Superior temporal gyrus (tissue), 1 donor: ENCODE results near the gene CEP85L.
A peak's percentile ranks its signal among the peaks of the same experiment; 100 is the strongest.

Experiments
- DNase-seq: peaks from one replicate; pipeline ENCODE4 v3.0.0-alpha.2; 2016; ENCODE audit errors: extremely low spot score

CEP85L gene

DNA sequence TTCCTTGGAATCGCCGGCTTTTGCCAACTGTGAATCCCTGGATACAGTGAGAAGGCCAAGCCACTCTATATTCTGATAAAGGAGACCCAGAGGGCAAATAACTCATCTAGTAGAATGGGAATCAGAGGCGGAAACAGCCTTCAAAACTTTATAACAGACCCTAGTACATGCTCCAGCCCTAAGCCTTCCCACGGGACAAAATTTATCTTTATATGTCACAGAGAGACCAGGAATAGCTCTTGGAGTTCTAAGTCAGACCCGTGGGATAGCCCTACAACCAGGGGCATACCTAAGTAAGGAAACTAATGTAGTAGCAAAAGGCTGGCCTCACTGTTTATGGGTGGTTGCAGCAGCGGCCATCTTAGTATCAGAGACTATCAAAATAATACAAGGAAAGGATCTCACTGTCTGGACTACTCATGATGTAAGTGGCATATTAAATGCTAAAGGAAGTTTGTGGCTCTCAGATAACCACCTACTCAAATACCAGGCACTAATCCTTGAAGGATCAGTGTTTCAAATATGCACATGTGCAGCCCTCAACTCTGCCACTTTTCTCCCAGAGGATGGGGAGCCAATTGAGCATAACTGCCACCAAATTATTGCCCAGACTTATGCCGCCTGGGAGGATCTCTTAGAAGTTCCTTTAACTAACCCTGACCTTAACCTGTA, 29.5 kb downstream of the CEP85L start:
- no peak for DNase-seq

DNA sequence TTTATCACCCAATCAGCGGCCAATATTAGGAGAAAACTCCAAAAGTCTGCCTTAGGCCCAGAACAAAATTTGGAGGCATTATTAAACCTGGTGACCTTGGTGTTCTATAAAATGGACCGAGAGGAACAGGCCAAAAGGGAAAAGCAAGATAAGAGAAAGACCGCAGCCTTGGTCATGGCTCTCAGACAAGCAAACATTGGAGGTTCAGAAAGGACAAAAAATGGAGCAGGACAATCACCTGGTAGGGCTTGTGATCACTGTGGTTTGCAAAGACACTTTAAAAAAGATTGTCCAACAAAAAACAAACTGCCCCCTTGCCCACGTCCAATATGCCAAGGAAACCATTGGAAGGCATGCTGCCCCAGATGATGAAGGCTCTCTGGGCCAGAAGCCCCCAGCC, 31.2 kb downstream of the CEP85L start:
- no peak for DNase-seq

DNA sequence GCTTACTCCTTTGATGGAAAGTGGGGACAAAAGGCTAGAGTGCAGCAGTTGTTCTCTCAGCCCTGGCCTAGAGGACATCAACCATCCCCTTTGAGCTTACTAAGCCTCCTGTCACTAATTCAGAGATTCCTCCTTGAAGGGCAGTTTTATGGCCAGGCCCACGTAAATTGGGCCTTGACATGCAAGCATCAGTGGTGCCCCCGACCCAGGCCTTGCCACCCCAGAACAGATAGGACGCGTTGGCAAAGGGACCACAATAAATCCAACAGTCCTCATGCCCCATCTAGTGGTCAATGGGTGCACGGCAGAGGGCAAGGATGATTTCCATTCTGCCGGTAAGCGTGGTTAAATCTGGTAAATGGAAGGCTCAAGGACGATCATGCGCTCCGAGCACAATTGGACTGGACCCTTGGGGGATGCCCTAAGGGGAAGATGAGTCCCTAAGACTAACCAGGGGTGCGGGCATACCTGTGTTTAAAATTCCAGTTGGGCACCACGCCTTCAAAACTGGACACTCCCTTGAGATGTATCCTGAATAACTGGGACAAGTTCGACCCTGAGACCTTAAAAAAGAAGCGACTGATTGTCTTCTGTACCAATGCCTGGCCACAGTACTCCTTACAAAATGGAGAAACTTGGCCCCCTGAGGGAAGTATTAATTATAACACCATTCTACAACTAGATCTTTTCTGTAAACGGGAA, 32.6 kb downstream of the CEP85L start:
- DNase-seq, result peak; percentile 81

DNA sequence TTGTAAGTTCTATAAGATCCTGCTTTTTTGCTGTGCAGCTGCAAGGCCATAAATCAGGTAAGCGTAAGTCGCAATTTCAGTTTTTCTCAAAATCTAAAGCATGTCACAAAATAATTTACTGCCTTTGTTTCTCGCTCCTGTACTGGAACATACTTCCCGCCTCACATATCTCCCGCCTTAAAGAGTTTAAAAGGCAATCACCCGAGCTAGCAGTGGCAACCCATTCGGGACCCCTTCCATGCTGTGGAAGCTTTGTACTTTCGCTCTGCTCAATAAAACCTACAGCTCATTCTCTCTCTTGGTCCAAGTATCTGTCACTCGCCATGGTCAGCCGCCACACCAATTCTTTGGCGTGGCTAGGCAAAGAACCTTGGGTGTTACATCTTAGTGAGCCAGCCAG, 34.0 kb downstream of the CEP85L start:
- no peak for DNase-seq

DNA sequence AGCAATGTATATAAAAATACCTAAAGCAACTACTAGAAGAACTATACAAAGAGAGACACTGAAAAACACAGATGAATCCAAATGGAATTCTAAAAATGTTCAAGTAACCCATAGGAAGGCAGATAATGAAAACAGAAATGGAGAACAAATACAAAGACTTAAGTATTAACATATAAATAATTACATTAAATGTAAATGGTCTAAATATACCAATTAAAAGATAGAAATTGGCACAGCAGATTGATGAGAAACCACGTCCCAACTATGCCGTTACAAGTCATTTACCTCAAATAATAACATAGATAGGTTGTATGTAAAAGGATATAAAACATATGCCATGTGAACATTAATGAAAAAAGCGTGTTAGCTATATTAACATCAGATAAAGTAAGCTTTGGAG, 40.1 kb downstream of the CEP85L start:
- DNase-seq, result no peak

DNA sequence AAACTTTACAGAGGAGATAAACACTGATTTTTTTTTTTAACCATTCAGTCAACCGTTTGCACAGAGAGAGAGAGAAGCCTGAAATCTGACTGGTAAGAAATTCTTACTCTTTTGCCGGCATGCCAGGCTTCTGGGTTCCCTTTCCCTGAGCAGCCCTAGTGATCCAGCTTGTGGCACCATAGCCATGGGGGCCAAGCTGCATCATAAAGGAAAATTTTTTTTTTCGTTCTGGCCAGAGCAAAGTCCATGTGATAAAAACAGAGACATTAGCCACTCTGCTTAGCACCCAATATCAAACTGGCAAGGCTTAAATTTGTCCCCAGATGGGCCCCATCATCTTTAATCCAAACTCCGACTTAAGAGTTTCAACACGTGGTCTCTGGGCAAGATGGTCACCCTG, 44.5 kb downstream of the CEP85L start:
- no peak for DNase-seq

DNA sequence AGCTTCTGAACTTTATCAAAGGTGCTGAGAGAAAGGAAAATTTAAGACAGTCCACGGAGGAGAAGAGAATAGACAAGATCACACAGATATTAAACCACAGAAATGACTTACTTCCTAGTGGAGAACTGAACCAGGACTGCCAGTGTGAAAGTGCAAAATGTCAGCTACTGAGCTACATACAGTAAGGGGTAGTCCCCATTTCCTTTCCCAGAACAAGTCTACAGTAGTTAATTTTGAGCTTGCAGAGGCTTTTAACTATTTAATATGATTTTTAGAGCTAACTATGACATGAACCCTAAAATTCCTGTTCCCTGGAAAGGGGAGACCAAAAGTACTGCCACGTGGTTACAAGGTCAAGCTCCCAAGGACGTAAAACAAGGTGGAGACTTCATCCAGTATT, 45.1 kb downstream of the CEP85L start:
- DNase-seq, result no peak

DNA sequence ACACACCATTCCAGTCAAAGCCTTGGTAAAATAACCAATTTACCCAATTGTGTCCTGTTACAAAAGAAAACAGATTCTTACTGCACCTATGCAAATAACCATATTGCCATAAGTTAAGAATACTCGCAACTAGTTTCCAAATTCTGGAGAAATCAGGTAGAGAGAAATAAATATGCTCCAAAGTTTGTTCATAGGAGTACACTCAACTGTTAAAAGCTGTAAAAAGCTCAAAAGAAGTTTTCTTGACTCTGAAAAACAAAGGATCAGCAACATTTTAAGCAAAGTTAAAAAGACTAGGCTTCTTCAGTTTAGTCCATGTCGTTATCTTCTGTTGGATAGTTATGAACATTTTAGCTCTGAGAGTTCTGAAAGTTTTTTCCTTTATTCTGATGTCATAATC, 48.0 kb downstream of the CEP85L start:
- no peak for DNase-seq

DNA sequence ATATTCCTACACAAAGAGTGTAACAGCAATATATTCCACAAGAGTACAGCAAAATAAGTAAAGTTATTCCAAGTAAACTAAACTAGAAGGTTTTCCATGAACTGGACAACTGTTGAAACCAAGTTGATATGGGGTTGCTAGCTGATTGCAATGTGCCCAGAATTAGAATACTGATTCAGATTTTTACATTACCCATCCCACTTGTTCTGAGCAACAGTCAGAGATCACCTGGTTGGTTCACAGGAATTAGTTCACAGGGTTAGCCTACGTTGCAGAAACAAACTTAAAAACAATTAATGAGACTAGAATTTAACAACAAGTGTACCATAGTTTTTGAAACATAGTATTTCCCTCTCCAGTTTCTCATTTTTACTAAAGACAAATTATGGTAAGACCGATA, 49.1 kb downstream of the CEP85L start:
- DNase-seq, result no peak

DNA sequence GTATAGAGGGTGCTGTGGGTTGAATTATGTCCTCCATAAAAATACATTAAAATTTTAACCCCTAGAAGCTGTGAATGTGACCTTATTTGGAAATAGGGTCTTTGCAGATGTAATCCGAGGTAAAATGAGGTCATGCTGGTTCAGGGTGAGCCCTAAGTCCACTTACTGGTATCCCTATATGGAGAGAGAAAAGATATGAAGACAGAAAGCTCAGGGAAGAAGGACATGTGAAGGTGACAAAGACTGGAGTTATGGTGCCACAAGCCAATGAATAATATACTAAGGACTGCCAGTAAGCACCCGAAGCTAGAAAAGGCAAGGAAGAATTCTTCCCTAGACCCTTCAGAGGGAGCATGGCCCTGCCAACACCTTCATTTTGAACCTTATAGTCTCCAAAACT, 53.1 kb downstream of the CEP85L start:
- no peak for DNase-seq

DNA sequence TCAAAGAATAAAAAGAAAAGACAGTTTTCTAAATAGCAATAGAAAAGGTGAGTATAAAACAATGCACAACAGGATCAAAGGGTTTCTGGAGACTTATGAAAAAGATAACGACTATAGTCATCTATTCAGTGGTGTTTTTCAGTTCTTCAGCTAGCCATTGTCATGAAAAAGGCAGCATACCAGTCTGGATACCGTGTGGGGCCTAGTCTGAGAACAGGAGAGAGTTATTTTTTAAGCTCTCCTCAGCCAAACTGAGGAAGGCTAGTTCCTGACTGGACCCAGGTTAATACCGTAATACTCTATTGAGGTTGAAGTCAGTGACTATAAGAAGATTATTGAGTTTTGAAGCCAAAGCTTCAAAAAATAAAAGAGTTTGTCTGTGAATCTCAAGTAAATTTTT, 53.8 kb downstream of the CEP85L start:
- DNase-seq, result no peak

DNA sequence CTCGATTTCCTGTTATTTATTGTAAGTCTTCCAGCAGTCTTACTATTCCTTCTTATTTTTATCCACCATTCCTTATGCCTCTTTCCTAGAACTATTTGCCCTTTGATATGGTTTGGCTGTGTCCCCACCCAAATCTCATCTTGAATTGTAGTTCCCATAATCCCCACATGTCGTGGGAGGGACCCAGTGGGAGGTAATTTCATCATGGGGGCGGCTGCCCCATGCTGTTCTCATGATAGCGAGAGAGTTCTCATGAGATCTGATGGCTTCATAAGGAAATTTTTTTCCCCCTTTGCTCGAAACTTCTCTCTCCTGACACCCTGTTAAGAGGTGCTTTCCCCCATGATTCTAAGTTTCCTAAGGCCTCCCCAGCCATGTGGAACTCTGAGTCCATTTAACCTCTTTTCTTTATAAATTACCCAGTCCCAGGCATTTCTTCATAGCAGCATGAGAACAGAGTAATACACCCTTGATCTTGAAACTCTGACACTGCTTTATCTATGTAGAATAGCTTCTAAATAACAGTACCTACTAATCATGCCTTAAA, 54.5 kb downstream of the CEP85L start:
- DNase-seq, result no peak

DNA sequence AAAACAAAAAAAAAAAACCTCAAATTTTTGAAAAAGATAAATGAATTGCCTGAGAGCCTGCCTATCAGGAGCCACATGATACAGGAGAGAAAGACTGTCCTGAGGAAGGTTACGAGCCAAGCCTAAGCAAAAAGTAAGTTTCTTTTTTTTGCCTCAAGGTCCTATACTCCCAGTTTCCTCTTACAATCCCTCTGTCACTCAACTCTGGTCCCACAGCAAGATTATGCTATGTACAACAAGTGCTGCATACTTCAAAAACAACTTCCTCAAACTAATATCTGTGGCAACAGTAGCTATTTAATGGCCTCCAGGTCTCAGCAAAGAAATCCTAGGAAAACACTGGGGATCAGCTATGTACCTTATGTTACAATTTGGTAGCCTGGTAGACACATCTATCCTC, 56.5 kb downstream of the CEP85L start:
- DNase-seq, result no peak

DNA sequence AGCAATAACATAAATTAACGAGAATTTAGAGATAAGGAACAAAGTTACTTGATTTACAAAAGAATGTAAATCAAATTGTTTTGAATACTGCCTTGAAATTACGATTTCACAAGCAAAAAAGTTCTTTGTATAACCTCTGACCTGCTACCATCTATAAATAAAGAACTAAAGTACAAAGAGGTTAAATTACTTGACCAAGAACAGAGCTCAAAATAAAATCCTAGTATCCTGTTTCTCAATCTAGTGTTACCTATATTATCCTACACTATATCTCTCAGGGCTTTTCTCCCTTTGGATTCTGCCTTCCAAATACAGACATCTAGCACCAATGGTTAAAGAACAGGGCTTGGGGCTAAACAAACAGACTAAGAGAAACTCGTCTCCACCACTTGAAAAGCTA, 59.5 kb downstream of the CEP85L start:
- no peak for DNase-seq

DNA sequence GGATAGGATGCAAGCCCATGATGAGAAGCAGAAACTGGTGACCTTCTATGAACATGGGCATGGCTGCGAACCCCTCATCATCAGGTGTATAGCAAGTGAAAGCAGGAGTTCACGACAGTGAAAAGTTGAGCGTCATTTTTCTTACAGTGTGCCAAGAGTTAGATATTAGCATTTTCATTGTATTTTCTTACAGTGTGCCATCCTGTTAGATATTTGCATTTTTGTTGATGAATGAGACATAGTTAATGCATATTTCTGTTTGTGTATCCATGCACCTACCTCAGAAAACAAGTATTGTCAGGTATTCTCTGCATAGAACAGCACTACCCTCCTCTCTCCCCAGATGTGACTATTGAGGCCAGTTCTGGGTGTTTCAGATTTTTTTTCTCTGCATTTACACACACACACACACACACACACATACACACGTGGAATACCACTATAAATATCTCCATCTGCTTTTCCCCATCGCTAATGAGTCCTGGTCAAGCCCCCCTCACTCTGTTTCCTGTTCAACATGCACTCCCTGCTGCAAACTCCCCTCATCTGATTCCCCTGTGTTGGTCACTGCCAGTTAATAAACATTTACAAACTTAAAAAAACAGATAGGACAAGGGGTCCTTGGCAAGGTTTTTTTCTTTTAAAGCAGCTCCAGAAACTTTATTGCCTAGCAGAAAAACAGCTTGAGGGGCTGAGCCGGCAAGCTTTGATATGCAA, 61.6 kb downstream of the CEP85L start:
- DNase-seq, result no peak

DNA sequence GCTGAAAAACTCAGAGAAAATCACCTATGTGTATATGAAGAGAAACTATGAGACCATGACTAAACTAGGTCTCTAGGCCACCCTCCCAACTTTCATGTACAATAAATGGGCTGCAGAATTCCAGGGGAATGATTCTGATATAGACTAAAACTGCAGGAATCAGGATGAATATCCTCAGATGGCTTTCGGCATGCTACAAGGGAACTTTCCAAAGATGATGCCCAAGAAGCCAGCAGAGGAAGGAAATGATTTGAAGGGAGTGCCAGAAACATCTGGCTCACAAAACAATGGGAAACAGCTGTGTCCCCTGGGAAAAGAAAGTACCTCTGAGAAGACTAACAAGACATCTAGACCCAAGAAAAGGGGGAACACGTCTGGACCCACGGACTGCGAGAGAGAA, 62.2 kb downstream of the CEP85L start:
- no peak for DNase-seq

DNA sequence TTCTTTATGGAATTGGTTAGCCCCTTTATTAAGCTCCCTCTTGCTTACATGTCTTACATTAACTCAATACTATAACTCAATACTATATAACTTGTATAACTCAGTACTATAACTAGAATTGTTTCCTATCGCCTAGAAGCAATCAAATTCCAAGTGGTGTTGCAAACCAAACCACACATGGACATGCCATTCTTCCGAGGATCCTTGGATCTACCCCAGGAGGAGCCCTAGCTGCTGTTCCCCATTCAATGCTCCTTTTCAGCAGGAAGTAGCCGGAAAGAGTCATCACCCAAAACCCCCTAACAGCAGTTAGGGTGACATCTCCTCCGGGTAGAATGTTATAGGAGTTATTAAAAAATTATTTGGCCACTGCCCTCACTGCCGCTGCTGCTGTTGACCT, 62.8 kb downstream of the CEP85L start:
- DNase-seq, result no peak

DNA sequence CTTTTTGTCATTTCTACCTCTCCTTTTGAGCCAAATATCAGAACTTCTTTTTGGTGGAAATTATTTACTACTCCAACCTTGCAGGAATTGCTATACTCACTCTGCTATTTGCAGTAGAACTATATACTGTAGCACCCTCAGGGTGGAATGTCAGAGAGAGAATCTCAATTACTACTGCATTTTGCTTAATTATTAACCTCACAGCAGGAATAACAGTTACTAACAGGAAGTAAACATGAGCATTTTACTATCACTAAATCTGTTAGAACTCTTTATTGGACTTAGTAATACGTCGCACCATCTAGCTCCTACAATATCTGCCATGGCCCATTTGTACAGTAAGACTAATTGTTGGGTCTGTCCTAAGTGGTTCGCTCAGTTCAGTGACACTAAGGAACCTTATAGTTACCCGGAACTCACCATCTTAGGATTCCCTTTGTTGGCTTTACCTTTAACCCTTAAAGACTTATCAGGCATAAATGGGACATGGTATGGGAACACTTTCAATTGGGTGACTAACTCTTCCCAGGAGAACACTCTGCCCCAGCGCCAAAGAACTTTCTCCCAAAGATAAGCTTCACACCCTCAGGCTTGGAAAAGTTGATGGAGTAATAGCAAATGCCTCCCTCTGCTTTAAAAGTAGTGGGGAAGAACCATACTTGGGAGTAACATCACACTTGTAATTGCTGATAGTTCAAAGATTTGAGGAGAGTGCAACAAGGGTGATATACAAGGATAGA, 64.5 kb downstream of the CEP85L start:
- no peak for DNase-seq

DNA sequence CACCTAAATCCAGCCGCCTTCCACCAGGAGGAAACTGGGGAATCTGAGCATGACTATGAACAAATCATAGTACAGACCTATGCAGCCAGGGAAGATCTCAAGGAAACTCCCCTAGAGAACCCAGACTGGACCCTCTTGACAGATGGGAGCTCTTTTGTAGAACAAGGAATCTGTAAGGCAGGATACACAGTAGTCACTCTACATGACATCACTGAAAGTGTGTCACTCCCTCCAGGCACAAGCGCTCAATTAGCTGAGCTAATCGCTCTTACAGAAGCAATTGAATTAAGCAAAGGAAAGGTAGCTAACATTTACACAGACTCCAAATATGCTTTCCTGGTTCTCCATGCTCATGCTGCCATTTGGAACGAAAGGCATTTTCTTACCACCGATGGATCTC, 66.5 kb downstream of the CEP85L start:
- no peak for DNase-seq

DNA sequence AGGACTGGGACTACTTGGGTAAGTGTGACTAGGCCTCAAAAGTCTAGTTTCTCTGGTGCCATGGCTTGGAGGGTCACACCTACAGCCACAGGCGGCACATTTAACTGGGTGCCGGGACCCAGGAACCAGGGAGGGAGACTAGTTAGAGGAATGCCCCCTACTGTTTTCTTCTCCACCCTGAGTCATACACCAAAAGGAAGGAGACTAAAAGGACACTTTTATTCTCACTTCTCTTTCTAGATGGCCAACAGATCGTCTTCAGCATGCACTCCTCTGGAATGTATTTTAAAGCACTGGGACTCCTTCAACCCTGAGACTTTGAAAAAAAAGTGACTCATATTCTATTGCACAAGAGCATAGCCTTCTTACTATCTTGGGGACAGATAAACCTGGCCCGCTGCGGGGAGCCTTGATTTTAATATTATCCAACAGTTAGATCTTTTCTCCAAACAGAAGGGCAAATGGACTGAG, 69.9 kb downstream of the CEP85L start:
- peak; percentile 42 for DNase-seq

DNA sequence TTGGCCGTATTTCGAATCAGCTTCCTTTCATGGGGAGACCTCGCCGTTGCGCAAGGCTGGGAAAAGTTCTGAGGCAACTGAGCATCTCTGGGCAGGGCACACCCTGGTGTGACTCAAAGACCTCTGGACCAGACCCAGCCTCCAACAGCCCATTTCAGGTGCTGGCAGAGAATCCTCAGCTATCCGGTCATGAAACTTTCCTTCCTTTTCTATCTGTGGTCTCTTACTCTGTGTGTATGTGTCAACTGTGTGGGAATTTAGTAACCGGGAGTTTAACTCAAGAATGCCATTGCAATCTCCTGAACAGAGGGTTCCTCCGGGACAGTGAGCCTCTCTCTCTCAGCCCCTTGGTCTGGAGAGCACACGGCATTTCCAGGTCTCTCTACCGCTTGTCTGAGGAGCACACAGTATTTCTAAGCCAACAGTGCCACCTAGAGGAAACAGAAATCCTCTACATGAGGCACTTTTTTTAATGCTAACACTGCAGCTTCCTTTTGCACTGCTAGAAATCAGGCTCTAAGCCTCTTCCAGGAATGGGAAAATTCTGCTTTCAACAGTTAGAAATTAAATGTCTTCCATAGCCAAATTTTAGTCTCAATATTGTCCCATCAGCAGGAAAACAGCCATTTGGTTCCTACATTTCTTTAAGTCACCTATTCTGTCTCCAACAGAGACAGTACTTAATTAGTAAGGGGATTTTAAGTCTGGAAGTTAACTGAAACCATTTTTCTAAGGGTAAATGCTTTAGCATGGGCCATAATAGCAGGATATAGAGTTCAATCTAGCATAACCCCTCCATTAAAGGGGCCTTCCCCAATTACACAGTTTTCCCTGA, 70.6 kb downstream of the CEP85L start:
- peak; percentile 93 for DNase-seq
